GM21529 (cell line): Measurements from ENCODE around the gene TAPBPL.

Source experiments
- ATAC-seq: cut with Tn5 transposase; IDR thresholded peaks from one replicate; pipeline ENCODE4 v1.9.1; 2021; ENCODE audit not compliant: unreplicated experiment

The TAPBPL gene

DNA sequence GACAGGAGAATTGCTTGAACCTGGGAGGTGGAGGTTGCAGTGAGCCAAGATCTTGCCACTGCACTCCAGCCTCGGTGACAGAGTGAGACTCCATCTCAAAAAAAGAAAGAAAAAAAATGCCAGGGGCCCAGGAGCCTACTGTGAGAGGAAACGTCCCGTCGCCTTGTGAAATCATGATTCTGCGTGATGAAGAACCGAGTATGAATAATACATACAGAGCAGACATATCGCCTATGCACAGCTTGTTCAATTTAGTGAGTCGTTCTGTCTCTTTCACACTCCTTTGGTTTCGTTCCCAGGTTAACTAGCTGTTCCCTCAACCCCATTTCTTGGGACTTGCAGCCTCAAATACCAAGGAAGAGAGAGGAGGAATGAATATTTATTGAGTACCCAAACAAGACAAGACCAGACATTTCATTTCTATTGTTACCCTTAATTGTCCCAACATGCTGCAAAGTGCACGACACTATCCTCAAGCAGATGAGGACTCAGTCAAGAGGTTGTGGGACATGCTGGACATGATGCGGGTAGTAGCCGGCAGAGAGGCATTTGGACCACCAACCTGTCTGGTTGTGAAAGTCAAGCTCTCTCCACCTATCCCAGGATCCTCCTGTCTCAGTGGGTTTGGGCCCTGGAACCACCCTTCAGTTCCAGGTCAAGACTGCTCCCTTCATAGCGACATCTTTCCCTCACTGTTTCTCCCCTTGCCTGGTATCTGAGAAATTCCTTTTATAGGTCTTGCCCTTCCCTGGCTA, 15.7 kb upstream of the TAPBPL start:
- ATAC-seq = no peak

DNA sequence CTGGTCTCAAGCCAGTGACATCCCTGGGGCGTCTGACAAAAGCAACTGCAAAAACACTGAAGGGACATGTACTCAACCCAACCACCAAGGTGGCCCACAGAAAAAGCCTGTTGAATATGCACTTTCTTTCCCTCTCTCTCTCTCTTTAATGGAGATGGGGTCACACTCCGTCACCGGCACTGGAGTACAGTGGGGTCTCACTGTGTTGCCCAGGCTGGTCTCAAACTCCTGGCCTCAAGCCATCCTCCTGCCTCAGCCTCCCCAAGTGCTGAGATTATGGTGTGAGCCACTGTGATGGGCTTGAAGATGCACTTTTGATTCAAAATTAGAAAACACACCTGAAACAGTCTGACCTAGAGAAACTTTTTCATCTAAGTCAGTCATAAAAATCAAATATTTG, 14.3 kb upstream of the TAPBPL start:
- no peak for ATAC-seq

DNA sequence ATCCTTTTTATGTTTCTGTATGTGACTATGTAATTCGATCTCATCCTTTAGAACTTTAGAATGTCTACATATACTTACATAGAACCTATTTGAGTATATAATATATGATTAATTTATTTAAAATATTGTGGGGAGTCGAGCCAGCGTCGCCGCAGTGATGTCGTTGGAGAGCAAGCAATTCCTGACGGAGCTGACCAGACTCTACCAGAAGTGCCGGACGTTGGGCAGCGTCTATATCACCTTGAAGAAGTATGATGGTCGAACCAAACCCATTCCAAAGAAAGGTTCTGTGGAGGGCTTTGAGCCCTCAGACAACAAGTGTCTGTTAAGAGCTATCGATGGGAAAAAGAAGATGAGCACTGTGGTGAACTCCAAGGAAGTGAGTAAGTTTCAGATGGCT, 13.5 kb upstream of the TAPBPL start:
- no peak for ATAC-seq

DNA sequence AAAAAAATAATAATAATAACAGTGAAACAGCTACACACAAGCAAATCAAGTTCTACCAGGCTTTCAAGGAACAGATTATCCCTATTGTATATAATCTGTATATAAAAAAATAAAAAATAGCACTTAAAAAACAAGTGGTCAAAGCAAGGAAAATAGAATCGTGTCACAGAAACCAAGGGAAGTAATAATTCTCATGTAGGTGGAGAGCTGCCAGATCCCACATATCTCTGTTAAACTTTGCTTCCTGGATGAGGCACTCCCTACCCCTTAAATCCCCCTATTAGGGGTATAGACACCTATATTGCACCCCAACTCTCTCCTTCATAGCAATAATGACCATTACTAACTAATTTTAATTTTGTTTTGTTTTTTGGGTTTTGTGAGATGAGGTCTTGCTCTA, 11.5 kb upstream of the TAPBPL start:
- no peak for ATAC-seq

DNA sequence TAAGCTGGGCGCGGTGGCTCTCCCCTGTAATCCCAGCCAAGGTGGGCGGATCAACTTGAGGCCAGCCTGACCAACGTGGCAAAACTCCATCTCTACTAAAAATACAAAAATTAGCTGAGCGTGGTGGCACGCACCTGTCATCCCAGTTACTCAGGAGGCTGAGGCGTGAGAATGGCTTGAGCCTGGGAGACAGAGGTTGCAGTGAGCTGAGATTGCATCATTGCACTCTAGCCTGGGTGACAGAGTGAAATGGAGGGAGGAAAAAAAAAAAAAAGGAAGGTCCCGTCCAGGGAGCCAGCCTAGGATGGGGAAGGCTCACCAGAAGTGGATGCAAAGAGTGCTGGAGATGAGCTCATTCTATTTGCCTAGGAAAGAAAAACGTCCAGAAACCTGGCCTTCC, 9.0 kb upstream of the TAPBPL start:
- ATAC-seq = no peak

DNA sequence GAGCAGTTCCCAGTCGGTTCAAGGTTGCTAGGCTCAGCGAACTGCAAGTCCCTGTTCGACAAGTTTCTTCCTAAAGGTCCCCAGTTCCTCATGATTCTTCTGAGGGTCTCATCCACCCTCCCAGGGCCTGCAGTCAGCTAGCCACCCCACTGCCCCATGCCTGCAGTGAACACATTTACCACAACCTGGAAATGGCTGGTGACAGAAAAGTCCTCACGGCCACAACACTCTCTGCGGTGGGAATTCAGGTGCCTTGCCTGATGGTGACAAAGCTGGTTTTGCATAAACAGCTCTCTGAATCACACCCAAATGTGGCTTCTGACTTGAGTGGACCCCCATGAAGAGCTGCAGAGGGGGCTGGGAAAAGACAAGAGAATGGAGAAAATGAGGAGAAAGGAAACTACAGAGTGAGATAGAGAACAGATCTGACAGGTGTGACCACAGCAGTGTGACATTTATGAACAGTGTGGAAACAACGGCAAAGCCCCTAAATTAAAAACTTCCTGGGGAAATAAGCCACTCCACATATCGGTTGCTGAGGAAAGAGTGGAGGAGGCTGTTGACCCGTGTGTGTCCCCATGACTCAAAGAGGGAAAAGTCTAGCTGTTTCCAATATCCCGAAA, 8.4 kb upstream of the TAPBPL start:
- peak; percentile 38 for ATAC-seq

DNA sequence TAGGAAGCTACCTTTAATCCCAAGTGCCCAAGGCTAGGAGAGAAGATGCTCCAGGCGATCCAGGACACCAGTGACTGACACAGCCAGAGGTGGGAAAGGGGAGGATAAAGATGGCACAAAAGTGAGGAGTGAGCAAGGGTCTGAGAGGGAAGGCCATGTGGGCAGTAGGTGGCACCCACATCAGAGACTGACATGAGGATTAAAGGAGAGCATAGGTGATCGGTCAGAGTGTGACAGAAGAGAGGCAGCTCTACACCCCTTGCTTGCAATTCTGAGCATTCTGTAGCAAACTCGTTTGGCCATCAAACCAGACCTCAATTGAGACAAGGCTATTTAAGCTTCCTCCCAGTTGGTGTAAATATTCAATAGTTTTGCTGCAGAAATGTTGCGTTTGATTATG, 7.8 kb upstream of the TAPBPL start:
- ATAC-seq = no peak

DNA sequence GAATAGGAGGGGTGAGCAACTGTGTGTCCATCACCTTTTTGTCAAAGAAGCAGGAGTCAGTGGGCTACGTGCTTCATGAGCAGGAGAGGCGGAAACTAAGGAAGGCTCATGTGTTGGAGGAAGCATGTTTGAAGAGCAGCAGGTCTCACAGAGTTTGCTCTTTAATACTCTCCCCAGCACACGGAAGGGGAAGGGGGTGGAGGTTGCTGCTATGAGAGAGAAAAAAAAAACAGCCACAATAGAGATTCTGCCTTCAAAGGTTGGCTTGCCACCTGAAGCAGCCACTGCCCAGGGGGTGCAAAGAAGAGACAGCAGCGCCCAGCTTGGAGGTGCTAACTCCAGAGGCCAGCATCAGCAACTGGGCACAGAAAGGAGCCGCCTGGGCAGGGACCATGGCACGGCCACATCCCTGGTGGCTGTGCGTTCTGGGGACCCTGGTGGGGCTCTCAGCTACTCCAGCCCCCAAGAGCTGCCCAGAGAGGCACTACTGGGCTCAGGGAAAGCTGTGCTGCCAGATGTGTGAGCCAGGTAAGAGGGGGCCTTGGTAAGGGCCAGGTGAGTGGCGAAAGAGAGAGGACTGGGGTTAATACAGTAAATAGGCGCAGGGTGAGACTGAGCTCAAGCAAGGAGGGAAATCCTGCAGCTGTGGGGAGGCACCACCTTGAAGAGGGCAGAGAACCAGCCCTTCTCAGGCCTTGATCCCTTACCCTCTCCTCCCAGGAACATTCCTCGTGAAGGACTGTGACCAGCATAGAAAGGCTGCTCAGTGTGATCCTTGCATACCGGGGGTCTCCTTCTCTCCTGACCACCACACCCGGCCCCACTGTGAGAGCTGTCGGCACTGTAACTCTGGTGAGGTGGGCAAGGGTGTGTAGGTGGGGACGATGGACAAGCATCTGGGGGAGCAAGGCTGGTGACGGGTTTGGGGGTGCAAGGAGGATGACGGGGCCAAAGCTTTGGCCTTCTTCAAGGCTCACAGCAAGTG, 6.8 kb upstream of the TAPBPL start, which contains the start of gene CD27:
Gene CD27 (plus strand): TSS at position 252 of the 985 bp plus-strand sequence. CDS start 141 bp downstream, at position 393.
- ATAC-seq = no peak

DNA sequence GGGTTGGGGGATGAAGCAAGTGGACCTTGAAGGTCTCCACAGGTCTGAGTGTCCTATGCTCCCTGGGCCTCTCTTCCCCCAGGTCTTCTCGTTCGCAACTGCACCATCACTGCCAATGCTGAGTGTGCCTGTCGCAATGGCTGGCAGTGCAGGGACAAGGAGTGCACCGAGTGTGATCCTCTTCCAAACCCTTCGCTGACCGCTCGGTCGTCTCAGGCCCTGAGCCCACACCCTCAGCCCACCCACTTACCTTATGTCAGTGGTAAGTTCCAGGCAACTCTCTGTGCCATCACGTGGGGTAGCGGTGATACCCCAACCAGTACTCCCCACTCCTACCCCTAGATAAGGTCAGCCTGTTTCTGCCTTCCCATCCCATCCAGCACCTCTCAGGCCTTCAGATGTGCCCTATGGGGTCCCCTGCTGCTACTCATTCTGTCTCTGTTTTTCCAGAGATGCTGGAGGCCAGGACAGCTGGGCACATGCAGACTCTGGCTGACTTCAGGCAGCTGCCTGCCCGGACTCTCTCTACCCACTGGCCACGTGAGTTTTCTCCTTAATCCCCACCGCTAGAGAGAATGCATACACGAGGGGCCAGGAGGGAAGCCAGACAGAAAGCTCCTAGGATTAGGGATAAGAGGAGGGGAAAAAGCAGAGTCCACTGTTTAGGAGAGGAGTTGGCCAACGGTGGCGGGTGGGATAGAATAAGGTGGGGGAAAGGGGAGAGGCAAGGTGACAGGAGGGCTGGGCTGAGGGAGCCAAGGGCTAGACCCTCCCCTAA, 1.6 kb upstream of the TAPBPL start:
- no peak for ATAC-seq

DNA sequence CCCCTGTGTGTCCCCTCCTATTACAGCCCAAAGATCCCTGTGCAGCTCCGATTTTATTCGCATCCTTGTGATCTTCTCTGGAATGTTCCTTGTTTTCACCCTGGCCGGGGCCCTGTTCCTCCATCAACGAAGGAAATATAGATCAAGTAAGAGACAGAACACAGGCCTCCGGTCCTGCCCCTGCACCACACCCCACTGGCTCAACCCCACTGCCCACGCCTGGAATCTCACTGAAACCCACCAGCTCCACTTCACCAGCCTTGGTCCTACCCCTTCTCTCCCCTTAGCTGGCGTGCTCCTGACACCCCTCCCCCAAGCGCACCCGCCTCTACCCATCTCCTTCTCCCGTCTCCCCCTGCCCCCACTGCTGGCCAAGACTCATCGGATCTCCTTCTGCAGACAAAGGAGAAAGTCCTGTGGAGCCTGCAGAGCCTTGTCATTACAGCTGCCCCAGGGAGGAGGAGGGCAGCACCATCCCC, 934 bp upstream of the TAPBPL start:
- no peak for ATAC-seq

DNA sequence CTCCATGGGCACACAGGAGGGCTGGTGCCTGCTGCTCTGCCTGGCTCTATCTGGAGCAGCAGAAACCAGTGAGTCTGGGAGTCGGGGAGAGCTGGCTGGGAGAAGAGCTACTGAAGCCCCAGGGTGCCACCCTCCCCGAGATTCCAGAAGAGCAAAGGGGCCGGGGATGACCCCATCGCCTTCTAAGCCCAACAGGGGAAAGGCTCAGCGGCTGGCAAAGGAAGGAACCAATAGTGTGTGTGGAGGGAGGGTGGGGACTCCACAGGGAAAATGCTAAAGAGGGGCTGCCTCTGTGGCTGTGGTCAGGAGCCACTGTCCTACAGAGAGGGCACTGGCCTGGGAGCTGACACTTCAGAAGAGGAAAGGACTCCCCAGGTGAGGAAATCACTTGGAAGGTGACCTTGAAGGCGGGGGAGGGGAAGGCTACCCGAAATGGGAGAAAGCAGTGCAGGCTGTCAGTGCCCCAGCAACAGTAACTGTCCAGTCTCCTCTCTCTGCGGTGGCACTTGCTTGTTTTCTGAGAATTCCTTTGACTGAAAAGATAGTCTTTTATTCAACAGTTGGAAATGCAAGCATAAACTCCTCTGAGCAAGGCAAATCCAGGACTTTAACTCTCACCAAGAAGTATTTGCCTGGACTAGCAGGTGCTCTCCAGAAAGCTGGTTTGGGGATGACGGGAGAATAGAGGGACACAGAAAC, 552 bp downstream of the TAPBPL start:
- peak; percentile 2 for ATAC-seq

DNA sequence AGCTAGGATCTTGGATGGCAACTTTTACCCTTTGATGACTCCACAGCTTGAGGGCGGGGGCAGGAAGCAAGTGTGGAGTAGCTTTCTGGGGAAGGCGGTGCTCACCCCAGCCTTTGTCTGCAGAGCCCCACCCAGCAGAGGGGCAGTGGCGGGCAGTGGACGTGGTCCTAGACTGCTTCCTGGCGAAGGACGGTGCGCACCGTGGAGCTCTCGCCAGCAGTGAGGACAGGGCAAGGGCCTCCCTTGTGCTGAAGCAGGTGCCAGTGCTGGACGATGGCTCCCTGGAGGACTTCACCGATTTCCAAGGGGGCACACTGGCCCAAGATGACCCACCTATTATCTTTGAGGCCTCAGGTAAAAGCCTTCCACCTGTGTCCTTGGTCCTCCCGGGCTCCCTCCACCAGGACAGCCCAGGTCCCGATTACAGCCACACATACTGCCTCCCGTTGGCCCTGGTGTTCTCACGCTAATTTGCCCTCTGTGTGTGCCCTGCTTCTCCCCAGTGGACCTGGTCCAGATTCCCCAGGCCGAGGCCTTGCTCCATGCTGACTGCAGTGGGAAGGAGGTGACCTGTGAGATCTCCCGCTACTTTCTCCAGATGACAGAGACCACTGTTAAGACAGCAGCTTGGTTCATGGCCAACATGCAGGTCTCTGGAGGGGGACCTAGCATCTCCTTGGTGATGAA, 1.2 kb downstream of the TAPBPL start:
- ATAC-seq = no peak

DNA sequence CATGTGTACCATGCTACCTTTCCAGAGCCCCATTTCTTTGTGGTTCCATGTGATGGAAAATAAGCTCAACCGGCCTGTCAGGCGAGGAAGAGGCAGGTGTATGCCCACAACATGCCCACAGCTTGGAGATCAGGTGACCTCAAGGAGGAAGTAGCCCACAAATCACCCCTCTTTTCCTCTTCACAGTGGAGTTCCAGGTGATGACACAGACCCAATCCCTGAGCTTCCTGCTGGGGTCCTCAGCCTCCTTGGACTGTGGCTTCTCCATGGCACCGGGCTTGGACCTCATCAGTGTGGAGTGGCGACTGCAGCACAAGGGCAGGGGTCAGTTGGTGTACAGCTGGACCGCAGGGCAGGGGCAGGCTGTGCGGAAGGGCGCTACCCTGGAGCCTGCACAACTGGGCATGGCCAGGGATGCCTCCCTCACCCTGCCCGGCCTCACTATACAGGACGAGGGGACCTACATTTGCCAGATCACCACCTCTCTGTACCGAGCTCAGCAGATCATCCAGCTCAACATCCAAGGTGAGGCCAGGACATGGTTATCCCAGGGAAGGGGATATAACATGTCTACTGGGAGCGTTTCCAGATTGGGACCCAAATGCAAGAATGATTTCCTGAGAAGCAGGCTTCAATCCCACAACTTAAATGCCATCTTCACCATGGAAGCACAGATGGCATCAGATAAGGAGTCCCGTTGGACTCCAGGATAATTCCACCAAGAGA, 5.5 kb downstream of the TAPBPL start:
- ATAC-seq = no peak

DNA sequence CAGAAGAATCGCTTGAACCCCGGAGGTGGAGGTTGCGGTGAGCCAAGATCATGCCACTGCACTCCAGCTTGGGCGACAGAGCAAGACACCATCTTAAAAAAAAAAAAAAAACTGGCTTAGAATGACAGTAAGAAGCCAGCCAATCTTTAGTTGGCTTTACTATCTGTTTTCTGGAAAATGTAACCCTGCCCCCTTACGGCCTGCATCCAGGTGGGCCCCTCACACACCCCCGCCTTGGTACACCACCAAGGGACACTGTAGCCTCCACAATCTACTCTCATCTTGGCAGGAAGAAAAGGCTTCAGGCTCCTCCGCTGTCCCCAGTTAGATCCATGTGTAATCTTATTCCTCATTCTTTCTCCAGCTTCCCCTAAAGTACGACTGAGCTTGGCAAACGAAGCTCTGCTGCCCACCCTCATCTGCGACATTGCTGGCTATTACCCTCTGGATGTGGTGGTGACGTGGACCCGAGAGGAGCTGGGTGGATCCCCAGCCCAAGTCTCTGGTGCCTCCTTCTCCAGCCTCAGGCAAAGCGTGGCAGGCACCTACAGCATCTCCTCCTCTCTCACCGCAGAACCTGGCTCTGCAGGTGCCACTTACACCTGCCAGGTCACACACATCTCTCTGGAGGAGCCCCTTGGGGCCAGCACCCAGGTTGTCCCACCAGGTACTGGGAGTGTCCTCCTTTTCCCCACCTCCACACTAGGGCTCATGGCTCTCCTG, 6.6 kb downstream of the TAPBPL start:
- no peak for ATAC-seq

DNA sequence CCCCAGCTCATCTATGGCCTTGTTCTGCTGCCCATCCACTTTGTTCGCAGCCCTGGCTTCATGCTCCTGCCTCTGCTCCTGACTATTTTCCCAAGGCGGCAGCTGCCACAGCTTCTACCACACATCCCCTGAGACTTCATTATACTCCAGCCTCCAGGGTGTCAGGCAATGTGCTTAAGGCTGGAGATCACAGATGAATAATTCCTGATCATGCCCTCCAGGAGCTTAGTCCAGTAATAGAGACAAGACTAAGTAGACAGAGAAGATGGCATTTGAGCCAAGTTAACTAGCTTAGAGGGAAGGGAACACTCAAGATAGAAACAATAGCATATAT, 7.1 kb downstream of the TAPBPL start:
- no peak for ATAC-seq

DNA sequence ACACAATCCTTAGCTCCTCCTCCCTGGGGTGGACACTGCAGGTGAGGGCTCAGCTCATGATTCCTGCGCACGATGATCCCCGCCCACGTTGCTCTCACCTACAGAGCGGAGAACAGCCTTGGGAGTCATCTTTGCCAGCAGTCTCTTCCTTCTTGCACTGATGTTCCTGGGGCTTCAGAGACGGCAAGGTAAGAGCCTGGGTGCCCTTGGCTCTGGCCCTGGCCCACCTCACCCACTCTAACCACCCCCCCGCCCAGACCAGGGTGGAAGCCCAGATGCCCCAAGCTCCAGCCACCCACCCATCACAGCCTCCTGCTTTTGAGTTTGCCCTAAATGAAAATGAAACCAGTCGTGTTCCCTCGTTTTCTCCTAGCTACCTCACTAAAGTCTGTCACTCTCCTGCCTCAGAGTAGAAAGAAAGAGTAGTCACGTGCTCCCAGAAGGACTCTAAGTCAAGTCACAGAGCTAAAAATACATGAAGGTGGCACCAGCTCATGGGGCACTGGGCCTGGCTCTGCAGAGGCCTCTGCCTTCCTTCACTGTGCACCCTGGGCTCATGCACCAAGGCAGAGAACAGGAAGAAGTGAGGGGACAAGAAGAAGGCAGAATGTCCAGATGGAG, 9.0 kb downstream of the TAPBPL start:
- no peak for ATAC-seq

DNA sequence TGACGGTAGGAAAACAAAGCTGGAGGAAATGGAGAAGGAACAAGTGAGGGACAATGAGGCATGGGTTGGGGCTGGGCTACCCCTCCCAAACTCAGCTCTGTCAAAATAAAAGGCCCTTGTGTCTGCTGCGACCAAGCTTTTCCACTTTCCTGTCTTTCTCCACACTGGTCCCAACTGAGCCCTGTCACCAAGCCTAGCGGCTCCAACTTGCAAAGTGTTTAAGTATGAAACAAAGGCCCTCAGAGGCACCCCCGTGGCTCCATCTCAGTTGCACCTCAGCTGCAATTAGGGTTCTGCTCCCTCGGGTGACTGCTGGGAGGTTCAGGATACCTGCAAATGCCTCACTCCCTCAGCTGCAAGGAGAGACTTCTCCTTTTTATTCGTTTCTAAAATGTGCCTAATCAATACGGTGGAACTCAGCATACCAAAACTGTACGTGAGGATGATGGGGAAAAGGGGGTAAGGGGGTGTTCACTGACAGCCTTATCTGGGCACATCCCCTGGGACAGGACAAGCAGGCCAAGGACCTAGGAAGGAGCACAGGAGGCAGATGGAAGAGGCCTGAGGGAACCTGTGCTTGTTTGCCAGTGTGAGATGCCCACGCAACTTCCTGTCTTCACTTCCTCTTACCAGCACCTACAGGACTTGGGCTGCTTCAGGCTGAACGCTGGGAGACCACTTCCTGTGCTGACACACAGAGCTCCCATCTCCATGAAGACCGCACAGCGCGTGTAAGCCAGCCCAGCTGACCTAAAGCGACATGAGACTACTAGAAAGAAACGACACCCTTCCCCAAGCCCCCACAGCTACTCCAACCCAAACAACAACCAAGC, 9.8 kb downstream of the TAPBPL start:
- peak; percentile 81 for ATAC-seq
